Left lung (tissue), 10 donors: ENCODE measurements around the gene PLA2G4C. TPM values are rescaled to one million over a fixed set of nuclear protein-coding genes. Genes with fewer than 3 reads are reported as not detected.

Experiments used
- ATAC-seq: fragments of 200-7000 bp; cut with Tn5 transposase; one replicate; pipeline ENCODE4 v1.9.1; 2020; ENCODE audit warnings: moderate library complexity
- DNase-seq, 4 donors: peaks; one replicate each; pipeline ENCODE4 v3.0.0-alpha.2; 2013 to 2020
- H3K27ac ChIP-seq, 2 donors: fragments of 200-600 bp; sonication (generic) in 1 of 2; one replicate each; pipeline versions ENCODE4 v1.5.0 to v1.8.0; 2020 to 2021
- H3K27me3 ChIP-seq, 2 donors: fragments of 200-600 bp; sonication (generic) in 1 of 2; one replicate each; pipeline versions ENCODE4 v1.5.0 to v1.8.0; 2020 to 2021
- H3K36me3 ChIP-seq, 2 donors: fragments of 200-600 bp; sonication (generic) in 1 of 2; one replicate each; pipeline versions ENCODE4 v1.5.0 to v1.8.0; 2020 to 2021
- H3K4me1 ChIP-seq, 2 donors: fragments of 200-600 bp; one replicate each; pipeline ENCODE4 v1.8.0; 2021
- H3K4me3 ChIP-seq, 2 donors: fragments of 200-600 bp; sonication (generic) in 1 of 2; one replicate each; pipeline versions ENCODE4 v1.5.0 to v1.8.0; 2020 to 2021; ENCODE audit warnings: mild to moderate bottlenecking in 1 of 2
- H3K9me3 ChIP-seq, 2 donors: fragments of 200-600 bp; sonication (generic) in 1 of 2; one replicate each; pipeline versions ENCODE4 v1.5.0 to v1.8.0; 2020 to 2021
- intact Hi-C, 2 donors: fragments of 100-400 bp; cut with DNase I; formaldehyde crosslinking; loops; one replicate each; pipeline versions ENCODE4 v1.11.2 to v1.14.2; 2022
- polyA plus RNA-seq, 6 donors: library from polyadenylated mRNA; unstranded; fragments of 120-200 nt; gene quantifications; one replicate each; pipeline ENCODE4 v1.2.1, GENCODE V29; 2013; ENCODE audit not compliant: insufficient read length in 6 of 6
- total RNA-seq, 2 donors: library from RNA; stranded (reverse); fragmentation: NEBNext Ultra II Directional; extraction: Animal tissue kit (Norgen Biotek cat#: 25700); gene quantifications; one replicate each; pipeline ENCODE4 v1.2.1, GENCODE V29; 2021
- TF ChIP-seq, protein P1 (sequence below), 2 donors: fragments of 200-600 bp; sonication (generic) in 1 of 2; IDR thresholded peaks; one replicate each; pipeline versions ENCODE4 v1.5.0 to v1.8.0; 2021; ENCODE audit warnings: antibody characterized with exemption in 2 of 2
- donor health status: DM: no; HTN: yes; CAD: no.
- donor health status: DM: no; HTN: no; CAD: no.

PLA2G4C gene
- total and polyA plus RNA-seq, 8 donors, result 6.6 to 17.3 (median 10.7) TPM

DNA sequence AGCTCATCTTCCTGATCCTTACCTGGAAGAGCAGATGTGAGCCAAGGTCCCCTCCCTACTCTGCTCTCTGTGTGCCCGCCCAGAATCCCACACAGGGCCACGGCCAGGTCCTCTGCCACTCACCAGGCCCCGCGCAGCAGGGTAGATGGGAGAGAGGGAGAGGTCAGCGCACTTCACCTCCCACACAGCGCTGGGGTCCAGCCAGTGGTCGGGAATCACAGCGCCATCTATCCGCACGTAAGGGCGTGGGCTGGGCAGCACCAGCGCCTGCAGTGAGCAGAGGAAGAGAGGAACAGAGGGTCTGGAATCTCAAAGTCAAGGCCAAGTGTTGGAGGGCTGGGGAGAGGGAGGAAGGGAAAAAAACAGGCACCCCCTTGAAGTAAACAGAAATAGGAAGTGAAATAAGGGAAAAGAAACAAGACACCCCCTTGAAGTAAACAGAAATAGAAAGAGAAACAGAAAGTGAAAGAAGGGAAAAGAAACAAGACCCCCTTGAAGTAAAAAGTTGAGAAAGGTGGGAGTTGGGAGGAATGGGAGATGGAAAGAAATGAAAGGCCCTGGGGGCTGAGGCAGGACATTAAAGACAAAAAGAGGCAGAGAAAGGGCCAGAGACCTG lies 7.0 kb upstream of the PLA2G4C start:
- TF ChIP-seq, protein P1, sequence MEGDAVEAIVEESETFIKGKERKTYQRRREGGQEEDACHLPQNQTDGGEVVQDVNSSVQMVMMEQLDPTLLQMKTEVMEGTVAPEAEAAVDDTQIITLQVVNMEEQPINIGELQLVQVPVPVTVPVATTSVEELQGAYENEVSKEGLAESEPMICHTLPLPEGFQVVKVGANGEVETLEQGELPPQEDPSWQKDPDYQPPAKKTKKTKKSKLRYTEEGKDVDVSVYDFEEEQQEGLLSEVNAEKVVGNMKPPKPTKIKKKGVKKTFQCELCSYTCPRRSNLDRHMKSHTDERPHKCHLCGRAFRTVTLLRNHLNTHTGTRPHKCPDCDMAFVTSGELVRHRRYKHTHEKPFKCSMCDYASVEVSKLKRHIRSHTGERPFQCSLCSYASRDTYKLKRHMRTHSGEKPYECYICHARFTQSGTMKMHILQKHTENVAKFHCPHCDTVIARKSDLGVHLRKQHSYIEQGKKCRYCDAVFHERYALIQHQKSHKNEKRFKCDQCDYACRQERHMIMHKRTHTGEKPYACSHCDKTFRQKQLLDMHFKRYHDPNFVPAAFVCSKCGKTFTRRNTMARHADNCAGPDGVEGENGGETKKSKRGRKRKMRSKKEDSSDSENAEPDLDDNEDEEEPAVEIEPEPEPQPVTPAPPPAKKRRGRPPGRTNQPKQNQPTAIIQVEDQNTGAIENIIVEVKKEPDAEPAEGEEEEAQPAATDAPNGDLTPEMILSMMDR (IDR thresholded peaks at IDR 0.05), result no peak
- no peaks in the 10 kb centered on the region for H3K9me3 ChIP-seq
- intact Hi-C loops, result no loop called here
- H3K27me3 ChIP-seq, result no peaks in the 10 kb centered on the region
- H3K4me1 ChIP-seq, result peaks cover 0 to 3% of the 10 kb centered on the region in 2 donors
- peak overlapping the region in 1 of 2 donors; percentile 41 for H3K27ac ChIP-seq
- H3K36me3 ChIP-seq, result peaks cover 0 to 43% of the 10 kb centered on the region in 2 donors
- H3K4me3 ChIP-seq, result no peak overlapping the region
- ATAC-seq (no peak), DNase-seq (no peak)

DNA sequence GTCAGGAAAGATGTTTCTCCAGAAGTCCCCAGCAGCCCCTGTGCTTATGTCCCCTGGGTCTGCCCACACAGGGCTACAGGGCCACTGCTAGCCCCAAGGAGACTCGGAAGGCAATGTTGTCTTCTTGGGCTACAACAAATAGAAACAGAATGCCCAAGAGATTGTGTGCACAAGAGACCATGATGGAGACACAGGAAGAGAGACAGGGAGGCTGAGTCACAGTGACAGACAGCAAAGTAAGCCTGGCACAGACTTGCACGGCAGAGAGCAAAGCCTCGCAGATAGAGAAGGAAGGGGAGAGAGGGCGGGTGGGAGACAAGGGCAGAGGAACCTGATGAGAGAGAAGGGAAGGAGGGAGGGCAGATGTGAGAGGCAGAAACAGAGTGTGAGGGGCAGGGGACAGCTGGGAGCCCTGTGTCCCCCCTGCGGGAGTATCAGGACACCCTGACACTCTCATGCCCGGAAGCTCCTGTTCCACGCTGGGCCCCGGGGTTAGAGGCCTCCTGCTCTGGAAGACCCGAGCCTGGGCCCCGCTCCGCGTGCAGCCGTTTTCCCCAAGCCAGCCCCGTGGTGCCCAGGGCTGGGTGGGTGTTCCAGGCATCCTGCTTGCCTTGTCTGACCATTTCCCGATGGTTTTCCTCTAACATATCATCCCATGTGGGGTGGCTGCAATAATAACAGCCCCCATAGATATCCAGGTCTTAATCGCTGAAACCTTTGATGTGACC lies 2.7 kb upstream of the PLA2G4C start:
- TF ChIP-seq, protein P1 (IDR thresholded peaks at IDR 0.05), result no peak
- Histone ChIP-seq H3K4me3 (no peak overlapping the region), H3K27ac (no peak overlapping the region), H3K27me3 (no peaks in the 10 kb centered on the region), H3K9me3 (no peaks in the 10 kb centered on the region), H3K36me3 (peaks cover 0 to 21% of the 10 kb centered on the region in 2 donors), H3K4me1 (peaks cover 6 to 19% of the 10 kb centered on the region in 2 donors)
- intact Hi-C loops, result no loop called here
- DNase-seq (no peak), ATAC-seq (no peak)

DNA sequence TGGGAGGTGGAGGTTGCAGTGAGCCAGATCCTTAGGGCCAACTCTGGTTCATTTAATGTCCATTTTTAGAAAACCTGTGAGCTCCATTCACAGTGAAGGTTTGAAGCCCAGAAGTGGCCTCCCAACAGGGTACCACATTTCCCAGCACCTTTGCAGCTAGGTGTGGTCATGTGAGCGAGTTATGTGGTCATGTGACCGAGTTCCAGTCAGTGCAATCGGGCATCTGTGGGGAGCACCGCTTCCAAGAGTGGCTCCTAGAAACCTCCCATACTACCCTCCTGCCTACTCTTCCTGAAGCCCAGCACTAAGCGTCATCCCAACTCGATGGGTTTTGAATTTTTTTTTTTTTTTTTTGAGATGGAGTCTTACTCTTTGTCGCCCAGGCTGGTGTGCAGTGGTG lies 663 bp upstream of the PLA2G4C start:
- Histone ChIP-seq H3K9me3 (no peaks in the 10 kb centered on the region), H3K27ac (peak overlapping the region; percentile 92 to 93), H3K27me3 (no peaks in the 10 kb centered on the region), H3K4me1 (peaks cover 11 to 27% of the 10 kb centered on the region in 2 donors), H3K36me3 (peaks cover 0 to 15% of the 10 kb centered on the region in 2 donors), H3K4me3 (peak overlapping the region in 1 of 2 donors; percentile 50)
- DNase-seq (no peak), ATAC-seq (no peak)
- TF ChIP-seq, protein P1 (IDR thresholded peaks at IDR 0.05), result no peak
- intact Hi-C loops, result no loop called here

DNA sequence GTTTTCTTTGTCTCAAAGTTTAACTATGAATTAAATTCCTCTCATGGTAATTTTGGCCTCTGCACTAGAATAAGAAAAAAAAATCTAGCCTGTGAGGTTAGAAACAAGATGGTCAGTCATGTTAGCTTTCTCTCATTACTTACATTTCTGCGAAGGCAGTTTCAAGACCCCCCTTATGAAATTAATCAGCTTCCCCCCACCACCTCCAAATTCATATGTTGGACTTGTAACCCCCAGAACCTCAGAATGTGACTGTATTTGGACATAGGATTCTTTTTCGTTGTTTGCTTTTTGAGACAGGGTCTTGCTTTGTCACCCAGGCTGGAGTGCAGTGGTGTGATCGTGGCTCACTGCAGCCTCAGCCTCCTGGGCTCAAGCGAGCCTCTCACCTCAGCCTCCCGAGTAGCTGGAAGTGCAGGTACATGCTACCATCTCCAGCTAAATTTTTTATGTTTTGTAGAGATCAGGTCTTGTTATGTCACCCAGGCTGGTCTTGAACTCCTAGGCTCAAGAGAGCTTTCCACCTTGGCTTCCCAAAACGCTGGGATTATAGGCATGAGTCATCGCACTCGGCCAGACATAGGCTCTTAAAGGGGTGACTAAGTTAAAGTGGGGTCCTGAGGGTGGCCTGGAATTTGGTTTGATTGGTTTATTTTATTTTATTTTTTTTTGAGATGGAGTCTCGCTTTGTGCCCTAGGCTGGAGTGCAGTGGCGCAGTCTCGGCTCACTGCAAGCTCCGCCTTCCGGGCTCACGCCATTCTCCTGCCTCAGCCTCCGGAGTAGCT lies 1.4 kb downstream of the PLA2G4C start:
- no peak for DNase-seq
- no peaks in the 10 kb centered on the region for H3K9me3 ChIP-seq
- peaks cover 11 to 27% of the 10 kb centered on the region in 2 donors for H3K4me1 ChIP-seq
- peak overlapping the region in 1 of 2 donors; percentile 92 for H3K27ac ChIP-seq
- H3K27me3 ChIP-seq, result no peaks in the 10 kb centered on the region
- no peak for ATAC-seq
- peak overlapping the region in 1 of 2 donors; percentile 50 for H3K4me3 ChIP-seq
- no peaks in the 10 kb centered on the region for H3K36me3 ChIP-seq
- TF ChIP-seq, protein P1 (IDR thresholded peaks at IDR 0.05), result no peak
- intact Hi-C loops, result loop anchor here in 1 of 2 donors (10.0 kb wide), 1 partner anchor 56 kb away; no protein-coding TSS in a partner anchor
